ENCODE results near the gene MIA. TPM values are rescaled to one million over a fixed set of nuclear protein-coding genes. Genes with fewer than 3 reads are reported as not detected.

The MIA gene
- total and polyA plus RNA-seq, 9 of the 15 experiments (the other 6 are each of a cell fraction or from before 2014, with no cell fraction given), result 0.21 TPM; not detected in 8

DNA sequence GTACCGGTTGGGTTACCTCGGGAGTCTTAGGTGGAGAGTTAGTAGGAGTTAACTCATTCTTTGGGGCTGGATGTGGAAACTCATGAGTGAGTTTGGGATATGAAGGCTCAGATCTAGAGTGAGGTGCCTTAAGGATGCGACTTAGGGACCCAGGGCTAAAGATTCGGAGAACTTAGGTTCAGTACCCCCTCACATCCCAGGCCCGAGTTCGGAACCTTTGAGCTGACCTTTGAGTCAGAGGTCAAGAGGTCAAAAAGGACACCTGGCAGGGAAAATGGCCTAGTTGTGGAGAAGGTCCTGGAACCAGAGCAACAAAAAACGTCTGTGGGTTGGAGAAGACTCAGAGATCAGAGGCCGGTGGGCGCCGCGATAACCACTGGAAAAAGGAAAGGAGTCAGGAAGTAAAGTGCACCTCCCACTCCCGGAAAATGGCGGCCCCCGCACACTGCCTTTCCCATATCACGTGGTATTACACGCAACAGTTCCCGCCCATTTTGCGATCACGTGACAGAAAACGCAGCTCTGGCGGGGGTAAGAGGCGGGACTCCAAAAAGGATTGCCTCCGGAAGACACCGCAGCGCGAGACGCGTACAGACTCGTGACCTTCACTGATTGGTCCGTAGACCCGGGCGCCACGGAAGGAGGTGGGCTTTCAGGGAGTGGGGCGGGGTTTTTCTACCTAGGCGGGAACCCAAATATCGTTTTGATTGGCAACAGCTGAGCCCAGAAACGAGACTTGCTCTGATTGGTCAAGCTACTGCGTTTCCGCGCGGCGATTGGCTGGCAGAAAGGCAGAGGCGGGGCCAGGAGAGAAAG is 25.1 kb upstream of the MIA start, which contains the start of gene ACTMAP (continued):
- peak; percentile 87 for TF ChIP-seq ETV1 (tag; conservative IDR thresholded peaks at IDR 0.05; ENCODE audit: low read depth)
- peak; percentile 35 for TF ChIP-seq POU5F1 (IDR thresholded peaks at IDR 0.05; ENCODE audit: borderline replicate concordance, low read depth, low read length, partially characterized antibody)
- peak; percentile 93 for TF ChIP-seq EGR1 (conservative IDR thresholded peaks at IDR 0.05)
- no peak for TF ChIP-seq RBM39 (optimal IDR thresholded peaks at IDR 0.05; ENCODE audit: low read depth, low read length)
- TF ChIP-seq CBFA2T3 (IDR thresholded peaks at IDR 0.05), result peak; percentile 52
- peak; percentile 55; the same call in 1 of the 2 replicates for TF ChIP-seq ETS1 (conservative IDR thresholded peaks at IDR 0.05; ENCODE audit: control insufficient read depth, low read depth, low read length)
- TF ChIP-seq ZNF764 (CRISPR knock-in tag; IDR thresholded peaks at IDR 0.05; ENCODE audit: low read depth), result no peak
- TF ChIP-seq NFIC (IDR thresholded peaks at IDR 0.05), result peak; percentile 53
- TF ChIP-seq NR2F6 (CRISPR knock-in tag; IDR thresholded peaks at IDR 0.05), result peak; percentile 91; the same call in 1 of the 2 replicates
- no peak for TF ChIP-seq MIER1 (IDR thresholded peaks at IDR 0.05; ENCODE audit: low read depth)
- TF ChIP-seq PYGO2 (tag; IDR thresholded peaks at IDR 0.05), result peak; percentile 70
- TF ChIP-seq, protein P1, sequence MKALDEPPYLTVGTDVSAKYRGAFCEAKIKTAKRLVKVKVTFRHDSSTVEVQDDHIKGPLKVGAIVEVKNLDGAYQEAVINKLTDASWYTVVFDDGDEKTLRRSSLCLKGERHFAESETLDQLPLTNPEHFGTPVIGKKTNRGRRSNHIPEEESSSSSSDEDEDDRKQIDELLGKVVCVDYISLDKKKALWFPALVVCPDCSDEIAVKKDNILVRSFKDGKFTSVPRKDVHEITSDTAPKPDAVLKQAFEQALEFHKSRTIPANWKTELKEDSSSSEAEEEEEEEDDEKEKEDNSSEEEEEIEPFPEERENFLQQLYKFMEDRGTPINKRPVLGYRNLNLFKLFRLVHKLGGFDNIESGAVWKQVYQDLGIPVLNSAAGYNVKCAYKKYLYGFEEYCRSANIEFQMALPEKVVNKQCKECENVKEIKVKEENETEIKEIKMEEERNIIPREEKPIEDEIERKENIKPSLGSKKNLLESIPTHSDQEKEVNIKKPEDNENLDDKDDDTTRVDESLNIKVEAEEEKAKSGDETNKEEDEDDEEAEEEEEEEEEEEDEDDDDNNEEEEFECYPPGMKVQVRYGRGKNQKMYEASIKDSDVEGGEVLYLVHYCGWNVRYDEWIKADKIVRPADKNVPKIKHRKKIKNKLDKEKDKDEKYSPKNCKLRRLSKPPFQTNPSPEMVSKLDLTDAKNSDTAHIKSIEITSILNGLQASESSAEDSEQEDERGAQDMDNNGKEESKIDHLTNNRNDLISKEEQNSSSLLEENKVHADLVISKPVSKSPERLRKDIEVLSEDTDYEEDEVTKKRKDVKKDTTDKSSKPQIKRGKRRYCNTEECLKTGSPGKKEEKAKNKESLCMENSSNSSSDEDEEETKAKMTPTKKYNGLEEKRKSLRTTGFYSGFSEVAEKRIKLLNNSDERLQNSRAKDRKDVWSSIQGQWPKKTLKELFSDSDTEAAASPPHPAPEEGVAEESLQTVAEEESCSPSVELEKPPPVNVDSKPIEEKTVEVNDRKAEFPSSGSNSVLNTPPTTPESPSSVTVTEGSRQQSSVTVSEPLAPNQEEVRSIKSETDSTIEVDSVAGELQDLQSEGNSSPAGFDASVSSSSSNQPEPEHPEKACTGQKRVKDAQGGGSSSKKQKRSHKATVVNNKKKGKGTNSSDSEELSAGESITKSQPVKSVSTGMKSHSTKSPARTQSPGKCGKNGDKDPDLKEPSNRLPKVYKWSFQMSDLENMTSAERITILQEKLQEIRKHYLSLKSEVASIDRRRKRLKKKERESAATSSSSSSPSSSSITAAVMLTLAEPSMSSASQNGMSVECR (CRISPR knock-in tag; IDR thresholded peaks at IDR 0.05), result no peak
- TF ChIP-seq TEAD1 (CRISPR knock-in tag; IDR thresholded peaks at IDR 0.05), result peak; percentile 57 to 83; a peak in 3 of 4 replicates
- peak; percentile 77; the same call in 1 of the 2 replicates for TF ChIP-seq ZBTB2 (IDR thresholded peaks at IDR 0.05)
- TF ChIP-seq, protein P2, sequence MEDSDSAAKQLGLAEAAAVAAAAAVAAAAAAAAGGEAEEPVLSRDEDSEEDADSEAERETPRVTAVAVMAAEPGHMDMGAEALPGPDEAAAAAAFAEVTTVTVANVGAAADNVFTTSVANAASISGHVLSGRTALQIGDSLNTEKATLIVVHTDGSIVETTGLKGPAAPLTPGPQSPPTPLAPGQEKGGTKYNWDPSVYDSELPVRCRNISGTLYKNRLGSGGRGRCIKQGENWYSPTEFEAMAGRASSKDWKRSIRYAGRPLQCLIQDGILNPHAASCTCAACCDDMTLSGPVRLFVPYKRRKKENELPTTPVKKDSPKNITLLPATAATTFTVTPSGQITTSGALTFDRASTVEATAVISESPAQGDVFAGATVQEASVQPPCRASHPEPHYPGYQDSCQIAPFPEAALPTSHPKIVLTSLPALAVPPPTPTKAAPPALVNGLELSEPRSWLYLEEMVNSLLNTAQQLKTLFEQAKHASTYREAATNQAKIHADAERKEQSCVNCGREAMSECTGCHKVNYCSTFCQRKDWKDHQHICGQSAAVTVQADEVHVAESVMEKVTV (CRISPR knock-in tag; IDR thresholded peaks at IDR 0.05), result no peak
- TF ChIP-seq ESRRB (CRISPR knock-in tag; IDR thresholded peaks at IDR 0.05; ENCODE audit: borderline replicate concordance), result 0 out of 2 replicates have a peak, but pooled peaks have one; percentile 77
- peak; percentile 73; the same call in 1 of the 2 replicates for TF ChIP-seq IRF9 (tag; IDR thresholded peaks at IDR 0.05)

All from K562 (cell line).